Natural killer cell (primary cell): ENCODE measurements around the gene ALDH3B2. TPM values are rescaled to one million over a fixed set of nuclear protein-coding genes. Genes with fewer than 3 reads are reported as not detected.

Experiments
- ATAC-seq, 3 donors: fragments of 150-1000 bp in 2 of 3; fragments of 200-7000 bp in 1 of 3; cut with Tn5 transposase; 1 replicate in 1 of 3; 2 replicates in 2 of 3; pipeline ENCODE4 v1.10.0; 2021; ENCODE audit warnings: mild to moderate bottlenecking in 2 of 3, moderate library complexity in 2 of 3
- DNase-seq, 2 donors: peaks; one replicate each; pipeline versions ENCODE4 v3.0.0 to v3.0.0-alpha.2; 2013 to 2021; ENCODE audit warnings: mixed read lengths in 1 of 2
- H3K27ac ChIP-seq: one replicate; pipeline ENCODE4 v1.5.1; 2013; ENCODE audit warnings: mild to moderate bottlenecking, low read length
- H3K27me3 ChIP-seq: one replicate; pipeline ENCODE4 v1.6.1; 2013; ENCODE audit warnings: low read length; ENCODE audit not compliant: control insufficient read depth, insufficient read depth
- H3K36me3 ChIP-seq: one replicate; pipeline ENCODE4 v1.6.1; 2013; ENCODE audit warnings: low read length; ENCODE audit not compliant: control insufficient read depth, insufficient read depth
- H3K4me1 ChIP-seq: one replicate; pipeline ENCODE4 v1.6.1; 2013; ENCODE audit warnings: low read length; ENCODE audit not compliant: control insufficient read depth, insufficient read depth
- H3K4me3 ChIP-seq: one replicate; pipeline ENCODE4 v1.5.1; 2013; ENCODE audit warnings: low read length
- H3K9me3 ChIP-seq: one replicate; pipeline ENCODE4 v1.6.1; 2013; ENCODE audit warnings: low read length; ENCODE audit not compliant: control insufficient read depth, insufficient read depth
- H3K27ac Mint-ChIP-seq, 2 donors: one replicate each; pipeline ENCODE4 v1.8.0; 2022; ENCODE audit warnings: mild to moderate bottlenecking in 2 of 2, mixed read lengths in 2 of 2, moderate library complexity in 1 of 2
- H3K27me3 Mint-ChIP-seq, 2 donors: one replicate each; pipeline ENCODE4 v1.8.0; 2022; ENCODE audit warnings: low read depth in 2 of 2, mixed read lengths in 2 of 2
- H3K36me3 Mint-ChIP-seq: one replicate; pipeline ENCODE4 v1.8.0; 2022; ENCODE audit warnings: mixed read lengths
- H3K4me1 Mint-ChIP-seq, 2 donors: one replicate each; pipeline ENCODE4 v1.8.0; 2022; ENCODE audit warnings: mixed read lengths in 2 of 2
- H3K4me3 Mint-ChIP-seq: one replicate; pipeline ENCODE4 v1.8.0; 2022; ENCODE audit warnings: mild to moderate bottlenecking, moderate library complexity, mixed read lengths
- H3K9me3 Mint-ChIP-seq, 2 donors: one replicate each; pipeline ENCODE4 v1.8.0; 2022; ENCODE audit warnings: mixed read lengths in 2 of 2
- WGBS: methylation state at CpG from one replicate; pipeline ENCODE4 v1.1.7; 2013; ENCODE audit warnings: missing lambda C conversion rate; ENCODE audit not compliant: insufficient coverage; 5-methylcytosine and 5-hydroxymethylcytosine counted together
- intact Hi-C: fragments of 100-400 bp; cut with micrococcal nuclease; formaldehyde crosslinking; loops from one replicate; pipeline ENCODE4 v1.14.2; 2022
- total RNA-seq, 4 donors: library from RNA; stranded (reverse); fragments of 120-200 nt in 1 of 4; gene quantifications; one replicate each; pipeline versions ENCODE4 v1.2.3 to v1.2.4, GENCODE V29; 2013 to 2022
- TF ChIP-seq, protein P1 (sequence below): fragments of 200-600 bp; IDR thresholded peaks from one replicate; pipeline ENCODE4 v1.8.0; 2022; ENCODE audit warnings: antibody characterized with exemption

The ALDH3B2 gene
- total RNA-seq, 3 donors from 2014 or later (not counting 1 experiment from before 2014, with no cell fraction given): not detected

DNA sequence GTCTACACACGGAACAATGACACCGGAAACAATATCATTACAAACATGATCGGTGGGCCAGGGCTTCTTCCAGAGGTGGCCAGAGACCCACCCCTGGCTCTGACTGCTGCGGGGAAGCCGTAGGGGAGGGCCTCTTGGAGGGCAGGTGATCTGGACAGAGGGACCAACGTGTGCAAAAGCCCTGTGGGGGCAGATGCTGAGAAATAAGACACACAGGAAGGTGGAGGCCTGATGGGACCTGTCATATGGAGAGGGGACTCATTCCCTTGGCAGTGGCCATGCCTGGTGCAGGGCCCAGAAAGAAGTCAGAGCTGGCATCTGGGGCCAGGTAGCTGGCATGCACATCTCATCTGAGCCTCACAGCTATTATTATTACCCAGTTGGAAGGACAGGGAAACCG is 1.1 kb downstream of the ALDH3B2 start:
- Histone ChIP-seq H3K9me3 (no peaks in the 10 kb centered on the region), H3K36me3 (no peaks in the 10 kb centered on the region), H3K27me3 (peaks cover 4% of the 10 kb centered on the region), H3K4me3 (no peak overlapping the region), H3K4me1 (no peaks in the 10 kb centered on the region), H3K27ac (no peak overlapping the region)
- Mint-ChIP-seq H3K4me3 (no peak overlapping the region), H3K4me1 (no peaks in the 10 kb centered on the region), H3K27ac (no peak overlapping the region), H3K27me3 (peaks cover 11 to 15% of the 10 kb centered on the region in 2 donors), H3K9me3 (no peaks in the 10 kb centered on the region), H3K36me3 (no peaks in the 10 kb centered on the region)
- 92% methylated on average over 7 of the region's 7 CpGs for WGBS
- TF ChIP-seq, protein P1, sequence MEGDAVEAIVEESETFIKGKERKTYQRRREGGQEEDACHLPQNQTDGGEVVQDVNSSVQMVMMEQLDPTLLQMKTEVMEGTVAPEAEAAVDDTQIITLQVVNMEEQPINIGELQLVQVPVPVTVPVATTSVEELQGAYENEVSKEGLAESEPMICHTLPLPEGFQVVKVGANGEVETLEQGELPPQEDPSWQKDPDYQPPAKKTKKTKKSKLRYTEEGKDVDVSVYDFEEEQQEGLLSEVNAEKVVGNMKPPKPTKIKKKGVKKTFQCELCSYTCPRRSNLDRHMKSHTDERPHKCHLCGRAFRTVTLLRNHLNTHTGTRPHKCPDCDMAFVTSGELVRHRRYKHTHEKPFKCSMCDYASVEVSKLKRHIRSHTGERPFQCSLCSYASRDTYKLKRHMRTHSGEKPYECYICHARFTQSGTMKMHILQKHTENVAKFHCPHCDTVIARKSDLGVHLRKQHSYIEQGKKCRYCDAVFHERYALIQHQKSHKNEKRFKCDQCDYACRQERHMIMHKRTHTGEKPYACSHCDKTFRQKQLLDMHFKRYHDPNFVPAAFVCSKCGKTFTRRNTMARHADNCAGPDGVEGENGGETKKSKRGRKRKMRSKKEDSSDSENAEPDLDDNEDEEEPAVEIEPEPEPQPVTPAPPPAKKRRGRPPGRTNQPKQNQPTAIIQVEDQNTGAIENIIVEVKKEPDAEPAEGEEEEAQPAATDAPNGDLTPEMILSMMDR: no peak
- intact Hi-C loops: no loop called here
- ATAC-seq (no peak), DNase-seq (no peak)

DNA sequence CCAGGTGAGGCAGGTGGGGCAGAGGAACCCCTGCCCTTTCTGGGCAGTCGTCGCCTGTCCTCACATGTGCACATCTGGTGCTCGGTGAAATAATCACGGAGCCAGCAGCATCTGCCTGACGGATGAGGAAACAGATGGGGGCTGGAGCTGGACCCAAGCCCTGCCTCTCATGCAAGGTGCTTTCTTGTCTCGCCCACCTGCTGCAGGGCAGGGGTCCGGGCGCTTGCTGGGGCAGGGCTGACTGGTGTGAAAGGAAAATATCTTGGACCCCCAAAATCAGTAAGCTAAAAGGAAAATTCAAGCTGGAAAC is 3.3 kb downstream of the ALDH3B2 start:
- no peak overlapping the region for H3K27ac Mint-ChIP-seq
- H3K27me3 Mint-ChIP-seq: peaks cover 0 to 3% of the 10 kb centered on the region in 2 donors
- no peak overlapping the region for H3K4me3 ChIP-seq
- TF ChIP-seq, protein P1: no peak
- no peaks in the 10 kb centered on the region for H3K9me3 Mint-ChIP-seq
- no peak overlapping the region for H3K27ac ChIP-seq
- H3K4me1 ChIP-seq: peaks cover 7% of the 10 kb centered on the region
- H3K9me3 ChIP-seq: no peaks in the 10 kb centered on the region
- 41% methylated on average over 8 of the region's 8 CpGs for WGBS
- intact Hi-C loops: no loop called here
- H3K4me1 Mint-ChIP-seq: no peaks in the 10 kb centered on the region
- DNase-seq: no peak
- H3K36me3 ChIP-seq: no peaks in the 10 kb centered on the region
- no peak for ATAC-seq
- peaks cover 4% of the 10 kb centered on the region for H3K27me3 ChIP-seq
- H3K36me3 Mint-ChIP-seq: no peaks in the 10 kb centered on the region
- no peak overlapping the region for H3K4me3 Mint-ChIP-seq

DNA sequence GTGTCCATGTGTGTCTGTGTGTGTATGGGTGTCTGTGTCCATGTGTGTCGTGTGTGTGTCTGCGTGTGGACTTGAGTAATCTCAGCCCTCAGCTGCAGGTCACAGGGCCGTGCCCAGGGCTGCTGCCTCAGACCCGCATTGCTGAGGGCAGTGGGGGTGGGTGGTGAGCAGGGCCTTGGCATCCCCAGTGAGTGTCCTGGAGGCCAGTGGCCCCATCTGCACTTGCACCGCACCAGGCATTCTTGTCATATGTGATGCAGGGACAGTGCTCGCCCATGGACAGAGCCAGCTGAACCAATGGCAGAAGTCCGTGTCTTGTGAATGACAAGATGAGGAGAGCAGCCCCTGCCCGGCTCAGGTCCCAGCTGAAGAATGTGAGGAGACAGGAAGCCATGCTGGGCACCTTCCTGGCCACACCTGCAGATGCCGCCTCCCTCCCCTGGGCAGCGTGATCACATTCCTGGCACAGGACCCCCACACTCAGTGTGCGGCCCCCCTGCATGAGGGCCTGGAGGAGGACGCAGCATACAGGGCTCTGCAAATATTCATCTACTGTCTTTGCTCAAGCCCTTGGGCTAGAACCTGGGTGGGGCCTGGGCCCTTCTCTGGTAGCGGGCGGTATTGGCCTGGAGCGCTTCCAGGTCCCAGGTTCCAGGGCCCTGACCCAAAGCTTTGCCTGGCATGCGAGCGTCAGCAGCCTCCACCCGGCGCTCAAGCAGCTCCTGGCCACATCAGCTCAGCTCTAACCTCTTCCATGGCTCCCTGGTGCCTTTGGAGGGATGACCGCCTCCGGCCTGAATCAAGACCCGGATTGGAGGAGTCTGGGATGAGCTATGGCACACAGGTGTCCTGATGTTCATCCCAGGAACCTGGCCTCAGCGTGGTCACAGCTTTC is 3.9 kb downstream of the ALDH3B2 start:
- ATAC-seq: no peak
- Mint-ChIP-seq H3K4me1 (no peaks in the 10 kb centered on the region), H3K36me3 (no peaks in the 10 kb centered on the region), H3K27ac (no peak overlapping the region), H3K9me3 (no peaks in the 10 kb centered on the region), H3K4me3 (no peak overlapping the region), H3K27me3 (peaks cover 0 to 3% of the 10 kb centered on the region in 2 donors)
- no peak for DNase-seq
- peaks cover 4% of the 10 kb centered on the region for H3K27me3 ChIP-seq
- H3K27ac ChIP-seq: no peak overlapping the region
- no peaks in the 10 kb centered on the region for H3K9me3 ChIP-seq
- intact Hi-C loops: no loop called here
- no peaks in the 10 kb centered on the region for H3K36me3 ChIP-seq
- 84% methylated on average over 23 of the region's 23 CpGs for WGBS
- H3K4me1 ChIP-seq: peaks cover 7% of the 10 kb centered on the region
- no peak overlapping the region for H3K4me3 ChIP-seq
- TF ChIP-seq, protein P1: no peak

DNA sequence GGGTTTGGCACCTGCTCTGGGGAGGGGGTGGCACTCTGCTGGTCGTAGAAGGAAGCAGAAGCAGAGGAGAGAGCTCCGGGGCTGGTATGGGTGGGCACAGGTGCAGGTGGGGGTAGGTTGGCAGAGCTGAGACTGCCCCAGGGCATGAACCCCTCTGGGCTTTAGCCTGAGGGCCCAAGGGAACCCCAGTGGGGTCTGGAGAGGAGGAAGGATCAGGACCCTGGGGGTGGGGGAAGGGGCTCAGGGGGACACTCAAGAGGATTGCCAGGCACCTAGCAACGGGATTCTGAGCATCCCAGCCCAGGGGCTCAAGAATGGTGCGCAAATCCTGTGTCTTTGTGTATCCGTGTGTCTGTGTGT is 6.3 kb downstream of the ALDH3B2 start:
- H3K4me3 ChIP-seq: no peak overlapping the region
- no peak overlapping the region for H3K4me3 Mint-ChIP-seq
- intact Hi-C loops: no loop called here

More for the DNA sequence above, 6.3 kb downstream of the ALDH3B2 start:
- Mint-ChIP-seq H3K27ac (no peak overlapping the region), H3K27me3 (no peaks in the 10 kb centered on the region), H3K36me3 (no peaks in the 10 kb centered on the region), H3K9me3 (no peaks in the 10 kb centered on the region), H3K4me1 (no peaks in the 10 kb centered on the region)
- H3K36me3 ChIP-seq: no peaks in the 10 kb centered on the region
- H3K27me3 ChIP-seq: no peaks in the 10 kb centered on the region
- no peaks in the 10 kb centered on the region for H3K9me3 ChIP-seq
- WGBS: 53% methylated on average over 5 of the region's 5 CpGs
- H3K27ac ChIP-seq: no peak overlapping the region
- ATAC-seq: no peak
- no peak for DNase-seq
- H3K4me1 ChIP-seq: peaks cover 7% of the 10 kb centered on the region
- TF ChIP-seq, protein P1: no peak
